H1 (cell line): ENCODE data around the gene SLX9. TPM values are rescaled to one million over a fixed set of nuclear protein-coding genes. Genes with fewer than 3 reads are reported as not detected.

Source experiments
- CTCF ChIA-PET: fragments of 300-600 bp; sonication (Branson Sonifier 250); formaldehyde crosslinking; loops from one replicate; lab custom pipeline; 2021; ENCODE audit not compliant: partially characterized antibody; lab: Charles Lee
- POLR2A ChIA-PET: fragments of 300-600 bp; sonication (Branson Sonifier 250); formaldehyde crosslinking; loops from one replicate; lab custom pipeline; 2021; ENCODE audit warnings: inconsistent platforms; ENCODE audit not compliant: partially characterized antibody; lab: Charles Lee
- DNase-seq, 2 experiments: peaks; one replicate each; pipeline versions ENCODE4 v3.0.0 to v3.0.0-alpha.2; 2010 to 2022; ENCODE audit warnings: low spot score in 2 of 2, low read depth in 1 of 2, mixed read lengths in 1 of 2
- FAIRE-seq: peaks from 2 replicates; lab custom pipeline; 2011; peaks lifted over from hg19 to GRCh38; lab: Jason Lieb, UNC
- H2AFZ ChIP-seq: 2 replicates; pipeline ENCODE4 v1.8.1; 2012; ENCODE audit warnings: low read length, inconsistent platforms
- H2AK5ac ChIP-seq: 2 replicates; pipeline ENCODE4 v1.6.1; 2013; ENCODE audit warnings: low read depth, low read length
- H2BK120ac ChIP-seq: replicated peaks from 2 replicates; pipeline ENCODE3; 2013; ENCODE audit warnings: low read depth, low read length, inconsistent platforms
- H2BK12ac ChIP-seq: 2 replicates; pipeline ENCODE4 v1.6.1; 2013; ENCODE audit warnings: low read depth, low read length
- H2BK15ac ChIP-seq: 2 replicates; pipeline ENCODE4 v1.6.1; 2013; ENCODE audit warnings: low read length
- H2BK20ac ChIP-seq: 2 replicates; pipeline ENCODE4 v1.6.1; 2013; ENCODE audit warnings: low read length
- H2BK5ac ChIP-seq: 2 replicates; pipeline ENCODE4 v1.6.1; 2013; ENCODE audit warnings: low read depth, low read length
- H3K14ac ChIP-seq: 2 replicates; pipeline ENCODE4 v1.6.1; 2013; ENCODE audit warnings: inconsistent platforms; ENCODE audit not compliant: insufficient read length
- H3K18ac ChIP-seq: 2 replicates; pipeline ENCODE4 v1.6.1; 2013; ENCODE audit warnings: low read length; ENCODE audit errors: extremely low read depth
- H3K23ac ChIP-seq: 2 replicates; pipeline ENCODE4 v1.6.1; 2013; ENCODE audit warnings: inconsistent platforms; ENCODE audit not compliant: insufficient read length
- H3K23me2 ChIP-seq: 2 replicates; pipeline ENCODE4 v1.6.1; 2013; ENCODE audit warnings: low read depth, low read length
- H3K27ac ChIP-seq: 2 replicates; pipeline ENCODE4 v1.6.1; 2011; ENCODE audit warnings: low read depth, low read length, inconsistent platforms
- H3K27me3 ChIP-seq, 4 experiments: replicated peaks in 1 of 4; 1 replicate in 1 of 4; 2 replicates in 3 of 4; pipeline versions ENCODE4 v1.6.1 to v1.8.1; 2011 to 2013; ENCODE audit warnings: low read length in 3 of 4, mild to moderate bottlenecking in 3 of 4, inconsistent platforms in 2 of 4, mixed read lengths in 2 of 4, moderate library complexity in 1 of 4; ENCODE audit not compliant: control insufficient read depth in 3 of 4, insufficient read depth in 3 of 4; ENCODE audit errors: extremely low read depth in 1 of 4
- H3K36me3 ChIP-seq, 4 experiments: 2 replicates each; pipeline versions ENCODE4 v1.6.1 to v1.8.1; 2011 to 2013; ENCODE audit warnings: mild to moderate bottlenecking in 4 of 4, low read length in 3 of 4, moderate library complexity in 2 of 4, control low read depth in 1 of 4, inconsistent platforms in 1 of 4; ENCODE audit not compliant: insufficient read depth in 4 of 4, control insufficient read depth in 2 of 4
- H3K4ac ChIP-seq: replicated peaks from 2 replicates; pipeline ENCODE3; 2013; ENCODE audit warnings: low read length, low read depth, mixed read lengths, inconsistent platforms; ENCODE audit not compliant: insufficient read length
- H3K4me1 ChIP-seq, 4 experiments: replicated peaks in 1 of 4; 1 replicate in 1 of 4; 2 replicates in 3 of 4; pipeline versions ENCODE4 v1.6.1 to v1.8.1; 2011 to 2013; ENCODE audit warnings: low read length in 3 of 4, inconsistent platforms in 2 of 4, mixed read lengths in 1 of 4; ENCODE audit not compliant: insufficient read depth in 4 of 4, control insufficient read depth in 3 of 4
- H3K4me2 ChIP-seq, 2 experiments: 2 replicates each; pipeline versions ENCODE4 v1.6.1 to v1.8.1; 2011 to 2013; ENCODE audit warnings: low read depth in 2 of 2, low read length in 2 of 2, control low read depth in 1 of 2, inconsistent platforms in 1 of 2, mild to moderate bottlenecking in 1 of 2; ENCODE audit not compliant: insufficient read depth in 1 of 2
- H3K4me3 ChIP-seq, 4 experiments: fragments of 200-600, 300-600 bp in 1 of 4; sonication (generic), shearing (Covaris generic), sonication (Bioruptor Twin) in 1 of 4; 2 replicates each; pipeline versions ENCODE4 v1.5.1 to v1.8.1; 2011 to 2016; ENCODE audit warnings: low read length in 4 of 4, low read depth in 3 of 4, control low read depth in 2 of 4, inconsistent platforms in 2 of 4, mild to moderate bottlenecking in 2 of 4, mixed read lengths in 1 of 4, moderate library complexity in 1 of 4; ENCODE audit not compliant: insufficient read depth in 2 of 4; ENCODE audit errors: extremely low read depth in 1 of 4
- H3K56ac ChIP-seq: replicated peaks from 2 replicates; pipeline ENCODE3; 2013; ENCODE audit warnings: low read depth, mild to moderate bottlenecking, mixed read lengths, low read length, inconsistent platforms; ENCODE audit not compliant: insufficient read length
- H3K79me1 ChIP-seq: 2 replicates; pipeline ENCODE4 v1.6.1; 2013; ENCODE audit warnings: low read depth, low read length, control low read depth
- H3K79me2 ChIP-seq, 2 experiments: 2 replicates each; pipeline versions ENCODE4 v1.6.1 to v1.8.1; 2012 to 2013; ENCODE audit warnings: low read length in 2 of 2, mild to moderate bottlenecking in 2 of 2, inconsistent platforms in 1 of 2; ENCODE audit not compliant: insufficient read depth in 2 of 2, control insufficient read depth in 1 of 2
- H3K9ac ChIP-seq, 4 experiments: replicated peaks in 1 of 4; 1 replicate in 1 of 4; 2 replicates in 3 of 4; pipeline versions ENCODE4 v1.6.1 to v1.8.1; 2011 to 2013; ENCODE audit warnings: low read depth in 3 of 4, low read length in 3 of 4, control low read depth in 2 of 4, mild to moderate bottlenecking in 2 of 4, moderate library complexity in 2 of 4, inconsistent platforms in 1 of 4; ENCODE audit errors: extremely low read depth in 1 of 4
- H3K9me3 ChIP-seq, 2 experiments: 2 replicates each; pipeline versions ENCODE4 v1.6.1 to v1.8.1; 2012 to 2013; ENCODE audit warnings: mild to moderate bottlenecking in 2 of 2, moderate library complexity in 2 of 2, control low read depth in 1 of 2, inconsistent platforms in 1 of 2, low read depth in 1 of 2, low read length in 1 of 2, mixed read lengths in 1 of 2; ENCODE audit not compliant: insufficient read depth in 2 of 2
- H4K20me1 ChIP-seq, 2 experiments: replicated peaks in 1 of 2; 2 replicates each; pipeline versions ENCODE3 to v1.8.1; 2011 to 2013; ENCODE audit warnings: inconsistent platforms in 2 of 2, low read length in 2 of 2, mild to moderate bottlenecking in 1 of 2; ENCODE audit not compliant: insufficient read depth in 2 of 2, control insufficient read depth in 1 of 2
- H4K5ac ChIP-seq: 2 replicates; pipeline ENCODE4 v1.6.1; 2013; ENCODE audit warnings: low read length, low read depth, mixed read lengths, inconsistent platforms; ENCODE audit not compliant: insufficient read length
- H4K8ac ChIP-seq: 2 replicates; pipeline ENCODE4 v1.8.0; 2013; ENCODE audit warnings: mild to moderate bottlenecking, moderate library complexity, low read length, inconsistent platforms; ENCODE audit not compliant: insufficient read depth; ENCODE audit errors: extremely low read depth
- H4K91ac ChIP-seq: replicated peaks from 2 replicates; pipeline ENCODE3; 2013; ENCODE audit warnings: low read length, mixed read lengths, inconsistent platforms; ENCODE audit not compliant: insufficient read length
- SIX5 ChIP-seq: IDR thresholded peaks from 2 replicates; pipeline ENCODE4 v1.6.1; 2011; ENCODE audit warnings: mild to moderate bottlenecking, low read depth, low read length
- YY1 ChIP-seq: IDR thresholded peaks from 2 replicates; pipeline ENCODE4 v1.6.1; 2011; ENCODE audit warnings: low read depth, mild to moderate bottlenecking, low read length
- WGBS, 2 experiments: shearing (Covaris generic) in 1 of 2; methylation state at CpG; one replicate each; pipeline versions ENCODE4 v1.1.6 to v1.1.7; 2013 to 2015; ENCODE audit warnings: low lambda C conversion rate in 2 of 2, mixed read lengths in 2 of 2, inconsistent platforms in 1 of 2, low coverage in 1 of 2, missing lambda C conversion rate in 1 of 2; ENCODE audit not compliant: insufficient replicate concordance in 2 of 2, insufficient coverage in 1 of 2, insufficient read length in 1 of 2; ENCODE audit errors: extremely low coverage in 1 of 2, missing lambda C conversion rate in 1 of 2; 5-methylcytosine and 5-hydroxymethylcytosine counted together
- polyA plus RNA-seq, 7 experiments: library from polyadenylated mRNA; depleted of rRNA in 3 of 7; stranded (reverse) in 5 of 7; unstranded in 2 of 7; fragments of >200 nt in 5 of 7; fragments of 200-250 nt in 2 of 7; gene quantifications; 1 replicate in 5 of 7; 2 replicates in 1 of 7; 4 replicates in 1 of 7; pipeline versions ENCODE4 v1.2.1 to v1.2.3, GENCODE V29; 2011 to 2013; ENCODE audit warnings: missing spikeins in 2 of 7, mixed read lengths in 2 of 7
- total RNA-seq: library from RNA; stranded (reverse); fragmentation: NEBNext Ultra II Directional; extraction: Animal tissue kit (Norgen Biotek cat#: 25700); gene quantifications from 2 replicates; pipeline ENCODE4 v1.2.1, GENCODE V29; 2021

The SLX9 gene
- total and polyA plus RNA-seq, 2 of the 8 experiments (the other 6 are each of a cell fraction or from before 2014, with no cell fraction given) = 17.7 to 57.3 TPM

GRCh38 chr21:44993321-44994046 lies 53.7 kb downstream of the SLX9 start:
- Histone ChIP-seq H3K14ac (no peak overlapping the region), H3K79me2 (no peaks in the 10 kb centered on the region), H3K4ac (no peak overlapping the region), H2BK5ac (no peak overlapping the region), H4K20me1 (peaks cover 0 to 1% of the 10 kb centered on the region in 2 experiments), H3K18ac (no peak overlapping the region), H2AK5ac (0 out of 2 replicates have a peak overlapping the region, but pooled peaks have one; percentile 24), H3K36me3 (no peaks in the 10 kb centered on the region), H3K56ac (no peak overlapping the region), H3K9ac (no peak overlapping the region), H3K27me3 (no peaks in the 10 kb centered on the region; a peak in 1 of 7 replicates), H3K23ac (no peak overlapping the region), H3K27ac (no peak overlapping the region), H3K4me1 (no peaks in the 10 kb centered on the region), H2BK15ac (no peak overlapping the region), H3K4me3 (no peak overlapping the region), H3K9me3 (no peaks in the 10 kb centered on the region), H4K91ac (no peak overlapping the region), H2BK120ac (no peak overlapping the region), H3K23me2 (no peaks in the 10 kb centered on the region), H2AFZ (no peak overlapping the region), H4K5ac (no peak overlapping the region), H3K4me2 (no peak overlapping the region), H2BK20ac (no peak overlapping the region), H2BK12ac (no peak overlapping the region), H4K8ac (peak overlapping the region; percentile 51; the same call in 1 of the 2 replicates), H3K79me1 (no peaks in the 10 kb centered on the region)
- WGBS, 2 experiments = 78% methylated on average over 18 of the region's 20 CpGs; no CpG with 5 or more reads in 1 of the 2 experiments
- POLR2A ChIA-PET = no interaction called here
- CTCF ChIA-PET = interaction anchor here (1.0 to 4.3 kb wide), 2 partner anchors 144 to 145 kb away, joined by 3 to 22 read pairs; no protein-coding TSS in a partner anchor
- TF ChIP-seq YY1 (no peak), SIX5 (no peak)
- no peak for FAIRE-seq
- DNase-seq = no peak
